DOHH2 (cell line): ENCODE results near the gene STK32B.

Experiments used
- EZH2phosphoT487 ChIP-seq: fragments of 200-600 bp; sonication (generic); IDR thresholded peaks from 2 replicates; pipeline ENCODE4 v1.6.1; 2017; ENCODE audit warnings: borderline replicate concordance, mild to moderate bottlenecking, antibody characterized with exemption, low read length, moderate library complexity, mixed read lengths
- TF ChIP-seq, protein P1 (sequence below): fragments of 200-600 bp; sonication (generic); IDR thresholded peaks from one replicate; pipeline ENCODE4 v1.5.1; 2014; ENCODE audit warnings: antibody characterized with exemption, mild to moderate bottlenecking, low read depth, low read length; ENCODE audit not compliant: poor library complexity, severe bottlenecking

DNA sequence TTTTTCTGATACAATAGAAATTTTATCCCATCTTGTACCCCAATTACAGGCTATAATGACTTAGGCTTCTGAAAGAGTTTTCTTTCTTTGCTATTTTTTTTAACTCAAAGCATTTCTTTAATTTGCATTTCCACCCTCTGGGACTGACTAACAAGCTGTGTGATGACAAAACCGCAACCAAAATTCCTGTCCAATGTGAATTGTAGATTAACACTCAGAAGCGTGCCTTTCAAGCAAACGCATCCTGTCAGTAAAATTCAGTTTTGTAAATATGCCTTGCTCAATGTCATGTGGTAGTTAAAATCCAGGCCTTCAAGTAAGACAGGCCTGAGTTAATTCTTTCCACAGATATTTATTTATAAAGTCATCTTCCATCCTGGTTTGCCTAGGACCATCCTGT is 50.3 kb downstream of the STK32B start:
- TF ChIP-seq, protein P1, sequence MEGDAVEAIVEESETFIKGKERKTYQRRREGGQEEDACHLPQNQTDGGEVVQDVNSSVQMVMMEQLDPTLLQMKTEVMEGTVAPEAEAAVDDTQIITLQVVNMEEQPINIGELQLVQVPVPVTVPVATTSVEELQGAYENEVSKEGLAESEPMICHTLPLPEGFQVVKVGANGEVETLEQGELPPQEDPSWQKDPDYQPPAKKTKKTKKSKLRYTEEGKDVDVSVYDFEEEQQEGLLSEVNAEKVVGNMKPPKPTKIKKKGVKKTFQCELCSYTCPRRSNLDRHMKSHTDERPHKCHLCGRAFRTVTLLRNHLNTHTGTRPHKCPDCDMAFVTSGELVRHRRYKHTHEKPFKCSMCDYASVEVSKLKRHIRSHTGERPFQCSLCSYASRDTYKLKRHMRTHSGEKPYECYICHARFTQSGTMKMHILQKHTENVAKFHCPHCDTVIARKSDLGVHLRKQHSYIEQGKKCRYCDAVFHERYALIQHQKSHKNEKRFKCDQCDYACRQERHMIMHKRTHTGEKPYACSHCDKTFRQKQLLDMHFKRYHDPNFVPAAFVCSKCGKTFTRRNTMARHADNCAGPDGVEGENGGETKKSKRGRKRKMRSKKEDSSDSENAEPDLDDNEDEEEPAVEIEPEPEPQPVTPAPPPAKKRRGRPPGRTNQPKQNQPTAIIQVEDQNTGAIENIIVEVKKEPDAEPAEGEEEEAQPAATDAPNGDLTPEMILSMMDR, result no peak
- TF ChIP-seq EZH2phosphoT487, result no peak
